H9 (cell line): Measurements from ENCODE around the gene HTRA3. TPM values are rescaled to one million over a fixed set of nuclear protein-coding genes. Genes with fewer than 3 reads are reported as not detected.

Source experiments
- DNase-seq: peaks from one replicate; pipeline ENCODE4 v3.0.0-alpha.2; 2017
- H2AFZ ChIP-seq: one replicate; pipeline ENCODE4 v1.6.1; 2013; ENCODE audit warnings: mild to moderate bottlenecking, low read length, control low read depth, moderate library complexity
- H2AK5ac ChIP-seq: 2 replicates; pipeline ENCODE4 v1.6.1; 2013; ENCODE audit warnings: low read length, control low read depth, mixed read lengths; ENCODE audit not compliant: insufficient read length
- H2BK120ac ChIP-seq: one replicate; pipeline ENCODE4 v1.6.1; 2013; ENCODE audit warnings: low read depth, mild to moderate bottlenecking, low read length, control low read depth, inconsistent platforms; ENCODE audit not compliant: poor library complexity, severe bottlenecking
- H2BK12ac ChIP-seq: 2 replicates; pipeline ENCODE4 v1.6.1; 2013; ENCODE audit warnings: low read length, control low read depth, mixed read lengths, low read depth; ENCODE audit not compliant: insufficient read length
- H2BK15ac ChIP-seq: 2 replicates; pipeline ENCODE4 v1.6.1; 2013; ENCODE audit warnings: low read depth, low read length, control low read depth
- H2BK20ac ChIP-seq: one replicate; pipeline ENCODE4 v1.6.1; 2013; ENCODE audit warnings: low read depth, mild to moderate bottlenecking, low read length, control low read depth, inconsistent platforms; ENCODE audit not compliant: poor library complexity, severe bottlenecking
- H2BK5ac ChIP-seq: 2 replicates; pipeline ENCODE4 v1.6.1; 2013; ENCODE audit warnings: low read length, control low read depth, mixed read lengths; ENCODE audit not compliant: insufficient read length
- H3K14ac ChIP-seq: 2 replicates; pipeline ENCODE4 v1.6.1; 2013; ENCODE audit warnings: low read length, control low read depth; ENCODE audit not compliant: insufficient read depth
- H3K18ac ChIP-seq: 2 replicates; pipeline ENCODE4 v1.6.1; 2013; ENCODE audit warnings: low read depth, mild to moderate bottlenecking, mixed read lengths, low read length, control low read depth; ENCODE audit not compliant: insufficient read length
- H3K23ac ChIP-seq: 2 replicates; pipeline ENCODE4 v1.6.1; 2013; ENCODE audit warnings: low read length, control low read depth, mixed read lengths, low read depth; ENCODE audit not compliant: insufficient read length
- H3K23me2 ChIP-seq: 2 replicates; pipeline ENCODE4 v1.6.1; 2013; ENCODE audit warnings: low read depth, mild to moderate bottlenecking, mixed read lengths, low read length, control low read depth; ENCODE audit not compliant: insufficient read length, poor library complexity, severe bottlenecking
- H3K27ac ChIP-seq: 2 replicates; pipeline ENCODE4 v1.5.1; 2013; ENCODE audit warnings: low read length, control low read depth, mixed read lengths, low read depth; ENCODE audit not compliant: insufficient read length
- H3K27me3 ChIP-seq: 2 replicates; pipeline ENCODE4 v1.6.1; 2013; ENCODE audit warnings: low read length, control low read depth, inconsistent platforms; ENCODE audit not compliant: insufficient read depth
- H3K4ac ChIP-seq: 2 replicates; pipeline ENCODE4 v1.6.1; 2013; ENCODE audit warnings: low read depth, mild to moderate bottlenecking, control low read depth, inconsistent platforms, low read length, moderate library complexity
- H3K4me1 ChIP-seq: 2 replicates; pipeline ENCODE4 v1.6.1; 2013; ENCODE audit warnings: low read length, control low read depth, inconsistent platforms; ENCODE audit not compliant: insufficient read depth
- H3K4me2 ChIP-seq: 2 replicates; pipeline ENCODE4 v1.6.1; 2013; ENCODE audit warnings: low read length, control low read depth, mixed read lengths; ENCODE audit not compliant: insufficient read length, insufficient read depth
- H3K56ac ChIP-seq: 2 replicates; pipeline ENCODE4 v1.6.1; 2013; ENCODE audit warnings: low read depth, mild to moderate bottlenecking, mixed read lengths, low read length, control low read depth; ENCODE audit not compliant: insufficient read length
- H3K79me1 ChIP-seq: 2 replicates; pipeline ENCODE4 v1.6.1; 2013; ENCODE audit warnings: low read depth, mild to moderate bottlenecking, moderate library complexity, low read length, control low read depth, inconsistent platforms; ENCODE audit not compliant: insufficient read depth, poor library complexity, severe bottlenecking
- H3K79me2 ChIP-seq: 2 replicates; pipeline ENCODE4 v1.6.1; 2013; ENCODE audit warnings: low read length, control low read depth, inconsistent platforms; ENCODE audit not compliant: insufficient read depth
- H3K9ac ChIP-seq: 2 replicates; pipeline ENCODE4 v1.6.1; 2013; ENCODE audit warnings: low read length, control low read depth, mixed read lengths; ENCODE audit not compliant: insufficient read length; ENCODE audit errors: extremely low read depth
- H3K9me3 ChIP-seq: one replicate; pipeline ENCODE4 v1.6.1; 2013; ENCODE audit warnings: low read depth, low read length, inconsistent platforms; ENCODE audit not compliant: control insufficient read depth
- H3T11ph ChIP-seq: one replicate; pipeline ENCODE4 v1.6.1; 2013; ENCODE audit warnings: mild to moderate bottlenecking, low read length, control low read depth, inconsistent platforms
- H4K20me1 ChIP-seq: one replicate; pipeline ENCODE4 v1.6.1; 2013; ENCODE audit not compliant: control insufficient read depth, insufficient read length, insufficient read depth
- H4K5ac ChIP-seq: 2 replicates; pipeline ENCODE4 v1.6.1; 2013; ENCODE audit warnings: low read depth, mild to moderate bottlenecking, mixed read lengths, low read length, control low read depth; ENCODE audit not compliant: insufficient read length
- H4K8ac ChIP-seq: replicated peaks from 2 replicates; pipeline ENCODE4 v1.6.1; 2013; ENCODE audit warnings: low read length, control low read depth, mixed read lengths, low read depth; ENCODE audit not compliant: insufficient read length
- H4K91ac ChIP-seq: 2 replicates; pipeline ENCODE4 v1.6.1; 2013; ENCODE audit warnings: low read depth, mild to moderate bottlenecking, moderate library complexity, mixed read lengths, low read length, control low read depth; ENCODE audit not compliant: insufficient read length
- H3K27ac Mint-ChIP-seq, 3 experiments: 2 replicates in 2 of 3; 3 replicates in 1 of 3; pipeline ENCODE4 v1.8.0; 2020 to 2021; ENCODE audit warnings: mixed read lengths in 3 of 3, mild to moderate bottlenecking in 1 of 3, moderate library complexity in 1 of 3
- H3K27me3 Mint-ChIP-seq: 2 replicates; pipeline ENCODE4 v1.8.0; 2021; ENCODE audit warnings: low read depth, mild to moderate bottlenecking, moderate library complexity, mixed read lengths
- H3K36me3 Mint-ChIP-seq, 3 experiments: 2 replicates in 2 of 3; 3 replicates in 1 of 3; pipeline ENCODE4 v1.8.0; 2020 to 2021; ENCODE audit warnings: low read depth in 3 of 3, mixed read lengths in 3 of 3; ENCODE audit not compliant: insufficient read depth in 1 of 3
- H3K4me1 Mint-ChIP-seq, 2 experiments: 2 replicates each; pipeline ENCODE4 v1.8.0; 2020; ENCODE audit warnings: mixed read lengths in 2 of 2
- H3K4me3 Mint-ChIP-seq, 2 experiments: 2 replicates in 1 of 2; 3 replicates in 1 of 2; pipeline ENCODE4 v1.8.0; 2020 to 2021; ENCODE audit warnings: mild to moderate bottlenecking in 2 of 2, mixed read lengths in 2 of 2, moderate library complexity in 1 of 2
- H3K9me3 Mint-ChIP-seq, 2 experiments: 2 replicates in 1 of 2; 3 replicates in 1 of 2; pipeline ENCODE4 v1.8.0; 2020; ENCODE audit warnings: mild to moderate bottlenecking in 2 of 2, mixed read lengths in 2 of 2, moderate library complexity in 1 of 2
- CTCF ChIP-seq: fragments of 200-600 bp; sonication (generic); conservative IDR thresholded peaks from 3 replicates; pipeline ENCODE4 v1.8.0; 2021; ENCODE audit warnings: antibody characterized with exemption, mild to moderate bottlenecking
- WGBS: extraction: QIAGEN DNeasy Blood & Tissue Kit; methylation state at CpG from one replicate; pipeline ENCODE4 v1.1.7; 2013; ENCODE audit warnings: missing lambda C conversion rate, low lambda C conversion rate, mixed read lengths; ENCODE audit not compliant: insufficient read length; ENCODE audit errors: extremely low coverage; 5-methylcytosine and 5-hydroxymethylcytosine counted together
- total RNA-seq: library from RNA; stranded (reverse); gene quantifications from 2 replicates; pipeline ENCODE4 v1.2.1, GENCODE V29; 2021

Gene HTRA3
- total RNA-seq, 1 experiment from 2014 or later: 3.0 TPM

GRCh38 chr4:8319731-8320385 is 50.3 kb downstream of the HTRA3 start:
- Histone ChIP-seq H3K9ac (no peak overlapping the region), H3K4me2 (no peak overlapping the region), H3K27me3 (no peaks in the 10 kb centered on the region), H3K27ac (no peak overlapping the region), H2BK12ac (no peak overlapping the region), H3K18ac (no peak overlapping the region), H2BK15ac (no peak overlapping the region), H4K5ac (no peak overlapping the region), H3K9me3 (no peaks in the 10 kb centered on the region), H3K4me1 (no peaks in the 10 kb centered on the region; the same call in 1 of the 2 replicates), H3T11ph (no peak overlapping the region), H3K79me2 (no peaks in the 10 kb centered on the region), H2BK20ac (no peak overlapping the region), H3K4ac (no peak overlapping the region), H3K56ac (no peak overlapping the region), H3K14ac (no peak overlapping the region), H2BK120ac (no peak overlapping the region), H3K79me1 (no peaks in the 10 kb centered on the region), H4K91ac (no peak overlapping the region), H2AFZ (no peak overlapping the region), H2AK5ac (no peak overlapping the region), H2BK5ac (no peak overlapping the region), H3K23ac (no peak overlapping the region), H3K23me2 (no peaks in the 10 kb centered on the region), H4K20me1 (no peaks in the 10 kb centered on the region), H4K8ac (no peak overlapping the region)
- Mint-ChIP-seq H3K4me3 (no peak overlapping the region), H3K27me3 (peaks cover 14% of the 10 kb centered on the region), H3K36me3 (no peaks in the 10 kb centered on the region), H3K9me3 (peaks cover 0 to 8% of the 10 kb centered on the region in 2 experiments; a peak in 1 of 5 replicates), H3K4me1 (peaks cover 19 to 25% of the 10 kb centered on the region in 2 experiments), H3K27ac (no peak overlapping the region)
- no CpG with 5 or more reads among the region's 13 CpGs for WGBS
- TF ChIP-seq CTCF: no peak
- no peak for DNase-seq
